ENCODE measurements around the gene PLCL1.

Gene PLCL1

GRCh38 chr2:197858607-197859140, 54.3 kb downstream of the PLCL1 start:
- no peak for DNase-seq

DNA sequence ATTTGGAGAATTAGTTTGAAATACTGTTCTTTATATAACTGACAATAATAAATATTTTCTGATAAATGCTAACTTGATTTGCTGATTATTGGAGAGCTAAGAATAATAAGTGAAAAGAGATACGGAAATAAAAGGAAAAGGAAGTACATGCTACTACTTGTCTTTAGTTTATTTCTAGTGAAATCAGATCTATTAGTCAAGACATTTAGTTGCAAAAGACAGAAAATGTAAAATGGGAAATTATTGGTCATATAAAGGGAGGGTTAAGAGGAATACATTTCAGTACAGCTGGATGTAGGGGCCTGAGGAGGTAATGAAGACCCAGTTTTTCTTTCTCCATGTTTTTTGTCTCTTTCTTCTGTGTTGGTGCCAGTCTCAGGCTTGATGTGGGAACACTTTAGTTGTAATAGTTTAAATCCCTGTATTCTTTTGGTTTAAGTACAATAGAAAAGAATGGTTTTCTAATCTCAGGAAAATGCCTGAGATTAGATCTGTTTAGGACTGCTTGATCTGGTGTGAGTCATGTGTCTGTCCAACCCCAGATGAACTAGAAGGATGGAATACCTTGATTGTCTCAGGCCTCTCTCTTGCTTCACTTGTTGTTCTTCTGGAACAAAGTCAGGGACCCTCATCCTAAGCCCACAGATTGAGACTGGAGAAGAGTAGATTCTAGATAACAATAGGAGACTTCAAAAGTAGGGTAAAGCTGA, 58.0 kb downstream of the PLCL1 start:
- no peak for DNase-seq

DNA sequence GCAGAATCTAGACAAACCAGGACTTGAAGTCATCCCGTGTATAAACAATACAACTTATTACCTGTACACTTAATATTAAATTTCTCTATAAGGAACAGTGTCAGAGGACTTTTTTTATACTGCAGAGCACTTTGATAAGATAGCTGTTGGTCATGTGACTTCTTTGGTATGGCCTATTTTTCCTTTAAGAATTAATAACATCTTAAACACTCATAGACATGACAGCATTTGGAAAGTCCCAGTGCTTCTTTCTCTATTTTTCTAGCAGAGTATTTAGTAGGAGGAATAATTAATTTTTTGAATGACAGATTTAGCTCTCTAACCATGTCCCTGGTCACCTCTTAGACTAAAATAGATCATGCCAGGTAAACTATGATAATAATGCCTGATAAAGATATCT, 59.4 kb downstream of the PLCL1 start:
- no peak for DNase-seq

- no peak for DNase-seq
Observed at GRCh38 chr2:197866455-197866854, 62.1 kb downstream of the PLCL1 start.

- no peak for DNase-seq
Observed at GRCh38 chr2:197867033-197867432, 62.6 kb downstream of the PLCL1 start.

DNA sequence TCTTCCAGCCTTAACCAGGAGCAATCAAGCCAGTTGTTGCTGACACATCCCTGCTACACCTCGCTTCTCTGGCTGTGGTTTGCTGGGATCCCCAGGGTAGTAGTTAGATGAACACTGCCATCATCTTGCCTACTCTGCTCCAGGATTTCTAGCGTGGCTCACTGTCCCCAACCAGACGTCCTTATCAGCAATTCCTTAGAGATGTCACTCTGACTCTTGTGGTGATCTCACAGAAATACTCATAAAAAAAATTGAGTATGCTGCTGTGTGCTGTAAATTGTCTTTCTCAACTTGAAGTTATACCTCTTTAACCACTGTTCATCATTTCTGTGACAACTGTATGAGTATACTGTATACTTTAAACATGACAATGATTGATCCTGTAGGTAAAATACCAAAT, 63.2 kb downstream of the PLCL1 start:
- DNase-seq: no peak

- no peak for DNase-seq
Observed at GRCh38 chr2:197868206-197868605, 63.8 kb downstream of the PLCL1 start.

DNA sequence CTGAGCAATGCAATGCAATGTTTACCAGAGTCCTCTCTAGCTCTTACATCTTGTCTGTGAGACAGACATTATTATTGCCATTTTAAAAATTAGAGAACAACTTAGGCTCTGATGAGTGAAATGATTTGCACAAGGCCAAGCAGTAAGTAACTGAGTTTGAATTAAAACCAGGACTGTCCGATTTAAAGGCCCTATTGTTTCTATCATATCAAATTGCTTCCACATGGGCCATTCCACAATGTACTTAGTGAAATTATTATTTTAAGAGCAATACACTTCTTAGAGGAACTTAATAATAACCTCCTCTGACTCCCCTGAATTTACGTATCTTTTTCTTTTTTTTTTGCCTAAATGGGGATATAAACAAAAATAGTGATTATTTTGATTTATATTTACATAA, 64.6 kb downstream of the PLCL1 start:
- DNase-seq: no peak

- peak; percentile 28 for DNase-seq
Observed at GRCh38 chr2:197869501-197870111, 65.2 kb downstream of the PLCL1 start.

DNA sequence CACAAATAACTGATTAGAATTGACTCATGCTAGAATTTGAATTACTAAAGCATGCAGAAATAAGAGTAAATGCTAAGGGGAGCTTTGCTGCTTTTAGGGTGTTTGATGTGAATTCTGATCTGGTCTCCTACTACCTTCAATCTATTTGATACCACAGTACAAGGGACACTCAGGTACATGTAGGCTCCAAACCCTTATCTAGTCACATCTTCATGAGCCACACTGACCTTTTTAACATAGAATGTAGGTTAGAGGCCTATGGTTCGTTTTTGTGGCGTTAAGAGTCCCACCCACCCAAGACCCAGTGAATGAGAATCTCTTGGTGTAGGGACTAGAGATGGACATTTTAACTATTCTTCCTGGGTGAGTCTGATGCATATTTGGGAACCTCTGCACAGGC, 65.7 kb downstream of the PLCL1 start:
- no peak for DNase-seq

DNA sequence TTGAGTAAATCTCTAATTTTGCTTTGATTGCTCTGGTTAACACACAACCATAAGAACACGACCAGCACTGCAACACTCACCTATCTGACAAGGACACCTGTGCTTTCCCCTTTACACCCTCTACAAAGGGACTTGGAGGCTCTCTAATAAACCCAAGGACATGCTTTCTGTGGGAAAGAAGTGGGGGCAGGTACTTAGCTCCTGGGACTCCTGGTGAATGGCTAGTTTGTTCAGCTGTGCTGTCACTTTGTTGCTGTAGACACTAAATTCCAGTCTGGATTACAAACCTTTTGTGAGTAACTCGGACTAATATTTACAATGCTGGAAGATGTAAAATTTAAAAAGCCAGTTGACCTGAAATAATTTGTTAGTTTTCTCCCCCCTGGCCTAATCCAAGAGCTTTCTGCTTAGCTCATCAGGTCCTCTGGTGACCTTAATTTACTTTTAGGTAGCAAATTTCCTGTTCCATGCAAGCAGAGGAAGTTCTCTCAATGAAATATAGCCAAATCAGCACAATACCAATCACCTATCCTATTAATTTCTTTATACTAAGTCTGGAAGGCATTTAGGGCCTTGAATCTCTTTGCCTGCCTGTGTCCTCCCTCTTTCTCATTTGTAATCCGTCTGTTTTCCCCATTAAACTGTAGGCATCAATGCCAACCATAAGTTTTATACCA, 67.5 kb downstream of the PLCL1 start:
- no peak for DNase-seq

DNA sequence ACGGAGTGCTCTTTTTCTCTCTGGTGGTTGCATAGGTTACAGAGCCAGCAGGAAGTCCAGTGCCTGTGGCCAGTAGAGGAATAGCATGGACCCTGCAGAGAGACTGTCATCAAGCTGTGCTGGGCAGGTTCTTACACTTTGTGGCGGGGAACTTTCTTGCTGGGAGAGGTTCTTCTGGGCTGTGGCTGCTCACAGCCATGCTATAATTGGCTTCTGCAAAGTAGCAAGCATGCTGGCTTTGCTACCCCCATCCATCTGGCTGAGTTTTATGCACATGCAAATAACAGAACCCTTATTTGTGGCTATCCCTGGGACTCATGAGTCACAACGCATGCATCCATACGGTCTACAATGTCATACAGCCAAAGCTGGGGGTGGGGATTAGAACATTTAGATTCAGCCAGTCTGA, 68.9 kb downstream of the PLCL1 start:
- no peak for DNase-seq

- DNase-seq: no peak
Observed at GRCh38 chr2:197875763-197876162, 71.4 kb downstream of the PLCL1 start.

DNA sequence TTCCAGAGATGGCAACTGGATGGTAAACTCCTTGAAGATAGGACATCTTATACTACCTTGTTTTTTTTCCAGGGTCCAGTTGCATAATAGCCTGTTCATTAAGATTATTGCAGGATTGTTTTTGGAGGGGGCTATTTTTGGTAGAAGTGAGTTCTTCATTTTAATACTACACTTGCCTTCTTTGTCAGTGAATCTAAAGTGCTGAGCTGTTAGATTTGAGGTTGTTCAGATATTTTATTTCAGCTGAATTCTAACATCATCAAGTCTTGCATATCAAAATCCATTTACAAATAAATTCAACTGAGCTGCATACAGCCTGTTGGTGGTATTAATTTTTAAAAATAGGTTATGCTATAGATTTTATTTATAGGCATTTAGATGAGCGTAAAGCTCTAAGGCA, 72.1 kb downstream of the PLCL1 start:
- no peak for DNase-seq

DNA sequence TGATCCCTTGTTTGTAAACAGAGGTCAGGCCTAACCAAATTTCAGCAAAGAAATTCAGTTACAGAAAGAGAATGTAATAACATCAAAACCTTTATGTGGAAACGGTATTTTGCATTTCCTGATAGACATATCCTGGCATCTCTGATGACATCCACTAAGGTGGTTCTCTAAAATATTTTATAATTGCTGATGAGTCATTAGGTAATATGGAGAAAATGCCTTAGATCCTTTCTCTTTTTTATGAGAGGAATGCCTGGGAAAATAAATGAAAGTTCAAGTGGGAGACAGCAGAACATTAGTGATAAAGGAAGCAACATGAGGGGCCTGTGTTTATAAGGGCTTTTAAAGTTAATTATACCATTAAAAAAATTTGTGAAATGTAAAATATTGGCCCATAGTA, 72.6 kb downstream of the PLCL1 start:
- DNase-seq: no peak

DNA sequence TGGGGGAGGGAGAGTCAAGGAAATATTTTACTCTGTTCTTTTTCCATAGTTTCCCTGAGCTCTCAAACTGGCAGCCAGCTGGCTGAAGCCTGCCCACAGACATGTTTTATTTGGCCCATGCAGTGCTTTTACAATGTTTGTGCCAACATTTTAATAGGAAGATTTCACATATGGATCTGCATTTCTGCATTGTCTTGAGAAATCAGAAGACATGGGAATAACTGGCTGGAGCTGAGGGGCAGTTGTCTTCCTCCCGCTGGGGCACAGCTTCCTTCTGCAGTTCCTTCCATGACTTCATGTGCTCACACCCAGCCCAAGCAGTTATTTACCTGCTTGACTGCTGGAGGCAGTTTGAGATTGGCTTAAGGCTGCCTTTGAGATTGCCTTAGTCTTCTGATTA, 74.4 kb downstream of the PLCL1 start:
- DNase-seq: no peak

GRCh38 chr2:197879812-197880408, 75.5 kb downstream of the PLCL1 start:
- DNase-seq: no peak

DNA sequence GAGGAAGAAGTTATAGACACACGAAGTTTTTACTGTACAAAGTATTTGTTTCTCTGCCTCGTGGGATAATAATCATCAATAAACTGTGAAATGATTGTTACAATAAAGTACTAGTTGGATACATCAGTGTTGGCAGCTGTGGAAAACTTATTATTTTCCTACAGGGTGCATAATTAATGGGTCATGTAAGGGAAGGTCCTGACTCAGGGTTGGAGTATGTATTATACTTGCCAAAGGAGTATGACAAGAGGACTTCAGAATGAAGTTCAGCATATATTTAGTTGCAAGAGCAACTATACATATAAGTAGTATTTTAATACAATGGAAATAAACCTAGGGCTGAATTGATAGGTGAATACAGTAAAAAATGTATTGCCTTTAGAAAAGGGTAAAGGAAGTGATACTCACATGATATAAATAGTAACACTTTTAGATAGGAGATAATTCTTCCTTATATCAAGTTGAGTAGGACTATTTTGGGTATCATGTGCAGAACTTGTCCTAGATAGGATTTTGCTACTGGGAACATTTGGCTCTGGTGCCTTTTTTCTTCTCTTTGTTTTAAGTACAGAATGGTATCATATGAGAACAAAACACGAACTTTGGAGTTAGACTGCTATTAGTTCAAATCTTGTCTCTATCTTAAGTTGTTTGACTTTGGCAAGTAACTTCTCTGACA, 79.1 kb downstream of the PLCL1 start:
- DNase-seq: no peak

DNA sequence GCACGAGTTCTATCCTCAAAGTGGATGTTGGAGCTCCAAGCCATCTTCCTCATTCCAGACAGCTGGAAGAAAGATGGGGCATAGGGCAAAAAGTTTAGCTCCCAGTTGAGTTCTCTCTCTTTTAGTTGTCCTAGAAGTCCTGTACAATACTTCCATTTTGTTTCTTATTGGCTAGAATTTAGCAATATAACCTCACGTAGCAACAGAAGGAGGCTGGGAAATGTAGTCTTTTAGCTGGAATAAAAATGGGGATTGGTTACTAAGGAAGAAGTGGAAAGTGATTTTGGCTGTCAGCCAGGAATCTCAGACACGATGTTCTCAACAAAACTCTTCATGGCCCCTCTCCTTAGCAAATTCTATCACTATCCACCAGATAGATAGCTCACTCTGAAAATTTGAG, 79.9 kb downstream of the PLCL1 start:
- DNase-seq: no peak

DNA sequence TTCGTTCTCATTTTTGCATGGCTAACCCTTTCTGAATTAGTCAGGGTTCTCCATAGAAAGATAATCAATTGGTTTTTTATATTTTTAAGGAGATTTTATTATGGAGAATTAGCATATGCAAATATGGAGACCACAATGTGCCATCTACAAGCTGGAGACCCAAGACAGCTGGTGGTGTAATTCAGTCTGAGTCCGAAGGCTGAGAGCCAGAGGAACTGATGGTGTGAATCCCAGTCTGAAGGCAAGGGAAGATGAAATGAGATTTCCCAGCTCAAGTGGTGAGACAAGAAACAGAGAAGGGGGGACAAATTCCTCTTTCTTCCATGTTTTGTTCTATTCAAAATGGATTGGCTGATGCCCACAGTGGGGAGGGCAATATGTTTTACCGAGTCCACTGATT, 80.7 kb downstream of the PLCL1 start:
- no peak for DNase-seq

DNA sequence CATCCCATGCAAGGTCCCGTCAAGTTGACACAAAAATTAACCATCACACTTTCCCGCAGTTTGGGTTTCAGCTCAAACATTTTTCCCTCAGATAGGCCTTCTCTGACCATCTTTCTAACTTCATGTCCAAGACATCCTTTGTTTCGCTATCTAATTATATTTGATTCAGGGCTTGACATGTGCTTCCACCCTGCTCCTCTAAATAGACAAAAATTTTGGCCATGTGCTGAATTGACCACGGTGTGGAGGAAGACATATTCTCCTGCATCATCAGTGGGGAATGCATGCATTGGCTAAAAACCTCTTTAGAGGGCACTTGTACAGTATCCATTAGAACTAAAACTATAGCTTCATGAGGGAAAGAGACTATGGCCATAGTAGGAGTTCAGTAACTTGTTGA, 81.2 kb downstream of the PLCL1 start:
- no peak for DNase-seq

DNA sequence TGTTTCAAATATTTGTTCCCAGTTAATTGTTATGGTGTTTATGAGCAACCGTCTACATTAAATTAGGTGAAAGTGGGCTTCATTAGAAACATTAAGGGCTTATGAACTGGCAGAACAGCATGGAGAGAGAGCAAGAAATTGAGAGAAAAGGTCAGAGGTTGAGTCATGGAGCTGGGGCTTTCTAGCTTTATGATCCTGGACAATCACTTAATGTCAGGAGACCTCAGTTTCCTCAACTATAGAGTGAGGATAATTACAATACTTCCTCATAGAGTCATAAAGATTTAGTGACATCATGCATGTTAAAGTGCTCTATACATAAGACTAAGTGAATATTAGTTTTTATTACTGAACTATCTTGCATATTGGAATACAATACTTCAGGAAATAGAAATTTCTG, 83.9 kb downstream of the PLCL1 start:
- DNase-seq: no peak

- peak; percentile 38 for DNase-seq
Observed at GRCh38 chr2:197889041-197889440, 84.6 kb downstream of the PLCL1 start.
